Mucosa of stomach (tissue), 1 donor: ENCODE measurements around the gene GADD45GIP1.
"Not testable (repeated sequence)": the region's sequence is repeated elsewhere in the genome, so short reads cannot be mapped to it uniquely, and the experiment has no call there.

Source experiments
- H3K27me3 ChIP-seq: one replicate; pipeline ENCODE4 v1.7.0; 2013; ENCODE audit warnings: mild to moderate bottlenecking, low read length; ENCODE audit not compliant: control insufficient read depth, insufficient read depth
- H3K36me3 ChIP-seq: one replicate; pipeline ENCODE4 v1.7.0; 2013; ENCODE audit warnings: low read length; ENCODE audit not compliant: control insufficient read depth, insufficient read depth
- H3K4me1 ChIP-seq: one replicate; pipeline ENCODE4 v1.7.0; 2013; ENCODE audit warnings: mild to moderate bottlenecking, low read length; ENCODE audit not compliant: control insufficient read depth, insufficient read depth
- H3K4me3 ChIP-seq: one replicate; pipeline ENCODE4 v1.7.0; 2013; ENCODE audit warnings: low read length
- H3K9ac ChIP-seq: one replicate; pipeline ENCODE4 v1.7.0; 2013; ENCODE audit warnings: mild to moderate bottlenecking, low read length, moderate library complexity
- H3K9me3 ChIP-seq: one replicate; pipeline ENCODE4 v1.7.0; 2013; ENCODE audit warnings: mild to moderate bottlenecking, low read length, moderate library complexity; ENCODE audit not compliant: control insufficient read depth
- donor health status: Pancreatic carcinoma.

GADD45GIP1 gene

DNA sequence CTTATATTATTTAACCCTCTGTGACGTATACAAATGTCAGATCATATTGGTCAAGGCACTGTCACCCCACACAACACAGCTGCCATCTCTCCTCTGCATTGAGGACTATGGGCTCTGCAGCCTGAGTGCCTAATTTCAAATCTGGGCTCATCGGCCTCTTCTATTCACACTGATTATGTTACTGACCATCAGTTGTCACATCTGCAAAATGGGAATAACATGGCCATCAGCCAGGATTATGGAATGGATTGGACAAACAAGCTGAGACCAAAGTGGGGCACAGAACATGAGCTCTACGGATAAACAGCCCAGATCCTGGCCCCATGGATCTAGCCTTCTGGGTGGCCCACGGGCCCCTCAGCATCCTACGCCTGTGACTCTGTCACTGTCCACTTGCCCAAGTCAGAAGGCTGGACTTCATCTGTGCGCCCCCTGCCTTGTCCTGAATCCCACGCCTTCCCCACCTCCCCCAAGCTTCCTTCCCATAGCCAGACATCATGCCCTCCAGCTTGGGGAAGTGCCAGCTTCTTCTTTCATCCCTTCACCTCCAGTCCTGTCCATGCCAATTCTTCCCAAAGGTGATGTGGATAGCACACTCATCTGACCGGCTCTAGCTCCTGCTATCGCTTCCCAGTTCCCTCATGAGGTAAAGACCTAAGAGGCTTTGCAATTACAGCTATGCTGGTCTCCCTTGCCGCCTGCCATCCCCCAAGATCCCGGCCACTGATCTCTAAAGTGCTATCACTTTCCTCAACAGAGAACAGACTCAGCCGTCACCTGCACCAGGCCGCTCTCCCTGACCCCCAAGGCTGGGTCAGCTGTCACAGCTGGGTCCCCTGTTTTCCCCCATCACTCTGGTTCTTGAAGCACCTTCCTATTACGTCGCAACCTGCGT lies 24.4 kb downstream of the GADD45GIP1 start:
- Histone ChIP-seq H3K4me1 (peaks cover 11% of the 10 kb centered on the region), H3K9me3 (no peaks in the 10 kb centered on the region), H3K27me3 (no peaks in the 10 kb centered on the region), H3K36me3 (peaks cover 7% of the 10 kb centered on the region), H3K9ac (peak overlapping the region; percentile 79), H3K4me3 (peak overlapping the region; percentile 98)

DNA sequence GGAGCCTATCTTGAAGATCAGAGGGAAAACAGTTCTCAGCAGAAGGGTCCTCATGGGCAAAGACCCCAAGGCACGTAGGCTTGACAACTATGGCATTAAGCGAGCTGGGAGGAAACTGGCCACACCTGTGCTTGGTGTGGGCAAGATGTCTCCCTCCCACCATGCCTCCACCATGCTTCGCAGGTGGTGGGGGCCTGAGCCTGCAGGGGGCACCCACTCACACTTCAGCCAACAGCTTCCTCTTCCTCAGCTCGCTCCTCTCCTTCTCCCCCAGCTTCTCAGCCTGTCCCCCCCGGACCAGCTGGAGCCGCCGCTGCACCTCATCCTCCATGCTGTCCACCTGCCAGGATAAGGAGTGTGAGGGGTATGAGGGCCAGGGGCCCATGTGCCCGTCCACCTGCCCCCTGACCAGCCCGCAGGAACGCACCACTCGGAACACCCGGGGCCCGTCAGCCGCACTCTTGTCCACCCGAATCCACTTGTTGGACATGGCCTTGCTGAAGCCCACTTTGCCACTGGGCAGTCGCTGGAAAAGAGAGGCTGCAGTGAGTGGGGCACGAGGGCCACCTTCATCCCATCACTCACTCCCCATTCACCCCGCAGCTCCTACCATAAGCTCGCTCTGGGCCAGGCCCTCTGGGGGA lies 26.9 kb downstream of the GADD45GIP1 start:
- Histone ChIP-seq H3K4me1 (peaks cover 7% of the 10 kb centered on the region), H3K4me3 (no peak overlapping the region), H3K9ac (no peak overlapping the region), H3K27me3 (no peaks in the 10 kb centered on the region), H3K36me3 (peaks cover 10% of the 10 kb centered on the region), H3K9me3 (no peaks in the 10 kb centered on the region)

DNA sequence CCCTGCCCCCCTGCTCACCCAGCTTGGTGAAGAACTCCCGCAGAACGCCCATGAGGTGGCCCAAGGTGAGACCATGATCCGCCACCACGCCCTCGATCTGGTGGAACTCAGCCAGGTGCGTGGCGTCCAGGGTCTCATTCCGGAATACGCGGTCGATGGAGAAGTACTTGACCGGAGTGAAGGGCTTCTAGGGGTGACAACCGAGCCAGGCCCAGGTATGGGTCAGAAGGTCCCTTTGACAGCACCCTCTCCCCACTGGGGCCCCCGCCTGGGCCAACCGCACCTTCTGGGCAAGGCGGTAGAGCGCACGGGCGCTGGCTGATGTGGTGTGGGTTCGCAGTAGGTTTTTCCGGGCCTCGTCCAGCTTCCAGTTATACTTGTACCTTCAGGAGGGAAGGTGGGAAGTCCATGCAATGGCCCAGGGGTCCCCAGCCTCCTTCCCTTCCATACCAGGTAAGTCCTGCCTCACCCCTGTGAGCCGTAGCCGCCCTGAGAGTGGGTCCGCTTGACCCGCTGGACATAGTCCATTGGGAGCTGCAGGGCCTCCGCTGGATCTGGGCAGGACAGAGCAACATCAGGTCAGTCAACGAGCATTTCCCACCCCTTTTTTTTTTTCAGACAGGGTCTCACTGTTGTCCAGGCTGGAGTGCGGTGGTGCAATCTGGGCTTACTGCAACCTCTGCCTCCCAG lies 32.3 kb downstream of the GADD45GIP1 start:
- no peak overlapping the region for H3K9ac ChIP-seq
- H3K4me1 ChIP-seq = no peaks in the 10 kb centered on the region
- H3K4me3 ChIP-seq = no peak overlapping the region
- H3K27me3 ChIP-seq = no peaks in the 10 kb centered on the region
- H3K9me3 ChIP-seq = no peaks in the 10 kb centered on the region
- peaks cover 12% of the 10 kb centered on the region for H3K36me3 ChIP-seq

DNA sequence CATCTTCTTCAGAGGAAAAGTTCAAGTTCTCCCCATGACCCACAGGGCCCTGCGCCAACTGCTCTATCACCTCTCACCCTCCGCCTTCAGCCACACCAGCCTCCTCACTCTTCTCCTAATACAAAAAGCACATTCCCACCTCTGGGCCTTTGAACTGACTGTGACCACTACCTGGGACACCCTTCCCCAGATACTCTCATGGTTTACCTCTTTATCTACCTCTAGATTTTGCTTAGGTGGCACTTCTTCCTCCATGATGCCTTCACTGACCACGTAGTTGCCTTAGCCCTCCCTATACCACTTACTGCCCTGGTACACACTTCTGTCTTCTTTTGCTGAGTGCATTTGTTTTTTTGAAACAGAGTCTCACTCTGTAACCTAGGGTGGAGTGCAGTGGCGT lies 34.1 kb downstream of the GADD45GIP1 start:
- H3K27me3 ChIP-seq = no peaks in the 10 kb centered on the region
- H3K36me3 ChIP-seq = peaks cover 12% of the 10 kb centered on the region
- H3K9ac ChIP-seq = no peak overlapping the region
- H3K4me1 ChIP-seq = no peaks in the 10 kb centered on the region
- no peaks in the 10 kb centered on the region for H3K9me3 ChIP-seq
- no peak overlapping the region for H3K4me3 ChIP-seq

DNA sequence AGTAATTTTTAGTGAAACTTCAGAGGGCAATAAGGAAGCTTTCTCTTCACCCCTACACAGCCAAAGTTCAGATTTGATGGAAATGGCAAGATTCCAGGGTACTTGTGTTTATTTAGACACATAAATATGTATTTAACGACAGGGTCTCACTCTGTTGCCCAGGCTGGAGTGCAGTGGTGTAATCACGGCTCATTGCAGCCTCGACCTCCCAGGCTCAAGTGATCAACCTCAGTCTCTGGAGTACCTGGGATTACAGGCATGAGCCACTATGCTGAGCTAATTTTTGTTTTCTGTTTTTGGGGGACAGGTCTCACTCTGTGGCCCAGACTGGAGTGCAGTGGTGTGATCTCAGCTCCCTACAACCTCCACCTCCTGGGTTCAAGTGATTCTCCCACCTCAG lies 36.0 kb downstream of the GADD45GIP1 start:
- H3K36me3 ChIP-seq = peaks cover 9% of the 10 kb centered on the region
- no peaks in the 10 kb centered on the region for H3K4me1 ChIP-seq
- no peak overlapping the region for H3K4me3 ChIP-seq
- H3K9me3 ChIP-seq = no peaks in the 10 kb centered on the region
- H3K27me3 ChIP-seq = no peaks in the 10 kb centered on the region
- no peak overlapping the region for H3K9ac ChIP-seq

DNA sequence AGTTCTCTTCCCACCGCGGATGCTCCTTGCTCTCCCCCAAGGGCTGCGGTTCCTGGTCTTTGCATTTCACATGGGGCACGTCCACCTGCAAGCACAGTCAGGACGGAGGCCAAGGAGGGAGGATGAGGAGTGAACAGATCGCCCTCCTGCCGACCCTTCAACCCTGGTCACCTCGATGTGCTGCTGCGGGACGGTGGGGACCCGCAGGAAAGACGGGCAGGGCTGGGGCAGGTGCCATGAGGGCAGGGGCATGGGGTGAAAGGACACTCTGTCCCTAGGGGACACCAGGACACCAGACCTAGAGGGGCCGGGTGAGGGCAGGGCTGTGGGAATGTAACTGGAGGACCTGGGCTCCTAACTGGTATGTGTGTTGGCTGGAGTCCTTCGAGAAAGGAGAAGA lies 38.8 kb downstream of the GADD45GIP1 start:
- no peaks in the 10 kb centered on the region for H3K9me3 ChIP-seq
- no peak overlapping the region for H3K9ac ChIP-seq
- peaks cover 7% of the 10 kb centered on the region for H3K4me1 ChIP-seq
- H3K36me3 ChIP-seq = no peaks in the 10 kb centered on the region
- no peaks in the 10 kb centered on the region for H3K27me3 ChIP-seq
- no peak overlapping the region for H3K4me3 ChIP-seq

DNA sequence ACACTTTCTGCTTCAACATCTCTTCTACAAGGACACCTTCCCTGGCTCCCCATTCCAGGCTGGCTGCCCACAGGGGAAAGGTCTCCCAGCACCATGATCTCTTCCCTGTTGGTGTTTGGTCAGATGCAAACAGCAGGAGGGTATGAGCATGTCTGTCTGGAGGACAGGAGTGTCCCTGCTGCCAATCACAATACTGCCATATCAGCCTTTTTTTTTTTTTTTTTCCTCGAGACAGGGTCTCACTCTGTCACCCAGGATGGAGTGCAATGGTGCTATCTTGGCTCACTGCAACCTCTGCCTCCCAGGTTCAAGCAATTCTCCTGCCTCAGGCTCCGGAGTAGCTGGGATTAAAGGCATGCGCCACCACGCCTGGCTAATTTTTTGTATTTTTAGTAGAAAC lies 41.2 kb downstream of the GADD45GIP1 start:
- not testable (repeated sequence) for H3K27me3 ChIP-seq, H3K9ac ChIP-seq, H3K9me3 ChIP-seq, H3K4me3 ChIP-seq, H3K36me3 ChIP-seq
- H3K4me1 ChIP-seq = peaks cover 19% of the 10 kb centered on the region

DNA sequence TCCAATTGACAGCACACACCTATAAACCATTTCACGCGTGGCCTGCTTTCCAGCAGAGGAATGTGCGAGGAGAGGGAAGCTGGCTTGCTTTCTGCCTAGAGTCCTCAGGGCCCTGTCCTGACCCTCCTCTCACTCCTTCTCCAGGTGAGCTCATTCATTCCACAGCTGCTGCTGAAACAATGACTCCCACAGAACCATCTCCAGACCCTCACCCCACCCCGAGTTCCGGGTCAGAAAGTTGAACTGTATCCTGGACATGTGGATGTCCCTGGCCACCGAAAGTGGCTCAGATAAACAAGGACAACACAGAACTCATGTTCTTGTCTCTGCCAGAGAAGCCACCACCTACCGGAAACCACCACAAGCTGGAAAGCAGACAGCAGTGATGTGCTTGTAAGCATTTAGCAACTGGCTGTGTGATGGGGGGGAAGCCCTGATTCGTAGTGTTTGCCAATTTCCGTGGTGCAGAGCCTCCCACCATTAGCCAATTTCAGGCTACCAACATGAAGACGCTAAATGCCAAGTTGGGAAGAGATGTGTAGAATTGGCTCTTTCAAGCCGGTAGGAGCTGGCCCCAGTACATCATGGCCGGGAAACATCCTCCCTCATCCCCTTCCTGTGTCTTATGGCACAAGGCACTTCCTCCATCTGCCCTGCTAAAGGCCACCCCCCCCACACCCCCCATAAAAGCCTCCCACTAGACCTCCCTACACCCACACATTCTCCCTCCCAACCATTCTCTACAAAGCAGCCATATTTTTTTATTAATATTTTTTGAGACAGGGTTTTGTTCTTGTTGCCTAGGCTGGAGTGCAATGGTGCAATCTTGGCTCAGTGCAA lies 43.0 kb downstream of the GADD45GIP1 start:
- Histone ChIP-seq H3K9ac (no peak overlapping the region), H3K4me3 (no peak overlapping the region), H3K9me3 (no peaks in the 10 kb centered on the region), H3K4me1 (peaks cover 19% of the 10 kb centered on the region), H3K36me3 (no peaks in the 10 kb centered on the region), H3K27me3 (no peaks in the 10 kb centered on the region)

DNA sequence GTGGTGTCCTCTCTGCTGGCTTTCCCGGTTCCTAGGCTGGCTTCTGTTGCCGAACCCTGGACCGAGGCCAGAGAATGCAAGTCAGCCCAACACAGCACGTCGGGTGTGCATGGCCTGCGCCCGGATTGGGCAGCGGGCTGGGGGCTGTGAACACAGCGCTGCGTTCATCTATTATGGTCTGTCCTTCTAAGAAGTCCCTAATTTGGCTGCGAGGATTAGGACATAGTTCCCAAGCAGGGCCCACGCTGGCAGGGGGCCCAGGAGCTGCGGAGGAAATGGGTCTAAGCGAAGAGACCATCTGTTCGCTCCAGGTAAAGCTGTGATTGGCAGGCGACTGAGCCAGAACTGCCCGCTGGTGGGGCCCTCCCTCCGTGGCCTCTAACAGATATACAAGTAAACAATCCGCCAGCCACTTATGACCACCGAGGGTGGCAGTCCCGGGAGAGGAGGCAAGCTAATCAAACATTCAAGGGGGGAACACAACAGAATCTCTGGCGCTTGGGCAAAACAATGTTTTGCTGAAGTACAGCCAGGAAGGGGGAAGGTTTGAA lies 43.9 kb downstream of the GADD45GIP1 start:
- H3K4me1 ChIP-seq = peaks cover 19% of the 10 kb centered on the region
- peak overlapping the region; percentile 38 for H3K9ac ChIP-seq
- no peaks in the 10 kb centered on the region for H3K27me3 ChIP-seq
- H3K4me3 ChIP-seq = no peak overlapping the region
- no peaks in the 10 kb centered on the region for H3K36me3 ChIP-seq
- H3K9me3 ChIP-seq = no peaks in the 10 kb centered on the region

DNA sequence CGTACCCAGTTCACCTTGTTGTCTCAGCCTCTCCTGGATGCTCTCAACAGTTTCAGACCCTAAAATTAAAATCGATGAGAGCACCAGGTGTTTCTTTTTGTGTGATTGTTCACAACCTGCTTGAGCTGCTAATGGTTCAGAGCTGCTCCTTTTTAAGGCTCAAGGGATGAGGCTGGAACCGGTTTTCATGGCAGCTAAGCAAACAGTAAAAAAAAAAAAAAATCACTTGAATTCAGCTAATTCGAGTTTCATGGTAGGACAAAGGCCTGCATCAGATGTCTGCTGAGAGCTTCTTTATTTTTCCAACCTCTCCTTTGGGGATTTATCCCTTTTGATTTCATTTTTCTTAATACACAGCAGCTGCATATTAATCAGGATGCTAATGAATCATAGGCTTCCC lies 44.5 kb downstream of the GADD45GIP1 start:
- H3K4me1 ChIP-seq = peaks cover 19% of the 10 kb centered on the region
- no peak overlapping the region for H3K9ac ChIP-seq
- H3K4me3 ChIP-seq = no peak overlapping the region

DNA sequence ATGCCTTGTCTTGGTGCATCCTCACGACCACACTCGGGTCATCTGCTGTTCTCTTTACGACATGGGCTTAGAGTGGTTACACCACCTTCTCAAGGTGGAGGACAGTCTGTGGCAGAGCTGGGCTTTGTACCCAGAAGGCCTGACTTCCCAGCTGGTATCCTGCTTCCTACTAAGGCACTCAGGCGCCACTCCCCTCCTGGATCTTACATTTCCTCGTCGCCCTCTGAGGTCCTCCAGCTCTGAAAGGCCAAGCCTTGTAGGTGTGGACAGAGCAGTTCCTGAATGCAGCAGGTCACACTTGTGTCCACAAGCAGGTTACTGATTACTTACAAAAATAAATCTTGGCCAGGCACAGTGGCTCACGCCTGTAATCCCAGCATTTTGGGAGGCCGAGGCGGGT lies 49.9 kb downstream of the GADD45GIP1 start:
- Histone ChIP-seq H3K27me3 (no peaks in the 10 kb centered on the region), H3K4me1 (peaks cover 1% of the 10 kb centered on the region), H3K4me3 (no peak overlapping the region), H3K36me3 (no peaks in the 10 kb centered on the region), H3K9me3 (no peaks in the 10 kb centered on the region), H3K9ac (no peak overlapping the region)

More for the DNA sequence above, 44.5 kb downstream of the GADD45GIP1 start:
- H3K36me3 ChIP-seq = no peaks in the 10 kb centered on the region
- no peaks in the 10 kb centered on the region for H3K9me3 ChIP-seq
- no peaks in the 10 kb centered on the region for H3K27me3 ChIP-seq
